WI38 (cell line): ENCODE results near the gene TTC9.

Source experiments
- H3K4me3 ChIP-seq: 2 replicates; pipeline ENCODE4 v1.5.1; 2011; ENCODE audit warnings: low read depth, mild to moderate bottlenecking, control low read depth, low read length
- CTCF ChIP-seq: IDR thresholded peaks from 2 replicates; pipeline ENCODE4 v1.5.1; 2012; ENCODE audit warnings: low read depth, mild to moderate bottlenecking, control low read depth, low read length

TTC9 gene

GRCh38 chr14:70601162-70601561 lies 40.6 kb upstream of the TTC9 start:
- peak overlapping the region; percentile 55 for H3K4me3 ChIP-seq
- no peak for TF ChIP-seq CTCF

- no peak for TF ChIP-seq CTCF
Measured at GRCh38 chr14:70602254-70602653, 39.5 kb upstream of the TTC9 start.

GRCh38 chr14:70611216-70611615 lies 30.5 kb upstream of the TTC9 start:
- no peak for TF ChIP-seq CTCF
- H3K4me3 ChIP-seq: no peak overlapping the region

More at GRCh38 chr14:70602254-70602653, 39.5 kb upstream of the TTC9 start:
- H3K4me3 ChIP-seq: no peak overlapping the region

- no peak for TF ChIP-seq CTCF
- H3K4me3 ChIP-seq: no peak overlapping the region
Measured at GRCh38 chr14:70616646-70617045, 25.1 kb upstream of the TTC9 start.

GRCh38 chr14:70618314-70618713 lies 23.4 kb upstream of the TTC9 start:
- TF ChIP-seq CTCF: no peak
- H3K4me3 ChIP-seq: no peak overlapping the region

- TF ChIP-seq CTCF: no peak
- no peak overlapping the region for H3K4me3 ChIP-seq
Measured at GRCh38 chr14:70619708-70620107, 22.0 kb upstream of the TTC9 start.

- no peak overlapping the region for H3K4me3 ChIP-seq
- TF ChIP-seq CTCF: peak; percentile 62; the same call in 1 of the 2 replicates
Measured at GRCh38 chr14:70622111-70622712, 19.5 kb upstream of the TTC9 start.
